GM04503 (cell line): ENCODE results near the gene ACP5.
"Not testable (repeated sequence)": the region's sequence is repeated elsewhere in the genome, so short reads cannot be mapped to it uniquely, and the experiment has no call there.

Experiments
- DNase-seq: peaks from one replicate; pipeline ENCODE4 v3.0.0-alpha.2; 2012; ENCODE audit warnings: low read depth

Gene ACP5

GRCh38 chr19:11577451-11578257 is at the start of gene ACP5:
TSS of gene ACP5 (minus strand) at chr19:11577645. CDS start at chr19:11577317, 328 bp downstream.
- DNase-seq = no peak

- no peak for DNase-seq
These were observed 48.8 kb upstream of the ACP5 start for GRCh38 chr19:11626252-11626651.

GRCh38 chr19:11624069-11624463 is 46.6 kb upstream of the ACP5 start:
- DNase-seq = peak; percentile 25

DNA sequence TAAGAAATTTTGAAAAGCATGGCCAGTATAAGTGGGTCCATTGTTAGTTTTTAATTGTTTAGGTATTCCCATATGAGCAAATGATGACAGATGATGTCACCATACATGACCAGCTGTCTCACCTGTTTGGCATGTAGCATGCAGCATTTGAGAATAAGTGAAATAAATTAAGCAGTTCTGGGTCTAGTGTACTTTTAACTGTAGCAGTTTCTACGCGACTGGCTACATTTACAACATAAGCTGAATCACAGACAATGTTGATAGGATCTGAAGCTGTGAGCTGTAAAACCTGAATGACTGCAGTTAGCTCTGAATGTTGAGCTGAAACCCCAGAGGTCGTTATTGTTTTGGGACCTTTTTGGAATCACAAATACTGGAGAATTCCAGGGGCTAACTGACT is 45.0 kb upstream of the ACP5 start:
- not testable (repeated sequence) for DNase-seq

- DNase-seq = no peak
These were observed 43.1 kb upstream of the ACP5 start for GRCh38 chr19:11620553-11620952.

GRCh38 chr19:11617180-11618062 is 40.0 kb upstream of the ACP5 start:
- DNase-seq = no peak

- DNase-seq = no peak
These were observed 35.5 kb upstream of the ACP5 start for GRCh38 chr19:11612816-11613511.

GRCh38 chr19:11611730-11612129 is 34.3 kb upstream of the ACP5 start:
- no peak for DNase-seq

DNA sequence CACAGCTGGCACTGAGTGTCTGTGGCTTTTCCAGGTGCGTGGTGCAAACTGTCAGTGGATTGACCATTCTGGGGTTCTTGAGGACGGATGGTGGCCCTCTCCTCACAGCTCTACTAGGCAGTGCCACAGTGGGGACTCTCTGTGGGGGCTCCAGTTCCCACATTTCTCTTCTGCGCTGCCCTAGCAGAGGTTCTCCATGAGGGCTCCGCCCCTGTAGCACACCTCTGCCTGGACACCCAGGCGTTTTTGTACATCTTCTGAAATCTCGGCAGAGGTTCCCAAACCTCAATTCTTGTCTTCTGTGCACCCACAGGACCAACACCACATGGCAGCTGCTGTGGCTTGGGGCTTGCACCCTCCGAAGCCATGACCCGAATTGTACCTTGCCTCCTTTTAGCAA is 29.0 kb upstream of the ACP5 start:
- no peak for DNase-seq

GRCh38 chr19:11599704-11600103 is 22.3 kb upstream of the ACP5 start:
- not testable (repeated sequence) for DNase-seq

DNA sequence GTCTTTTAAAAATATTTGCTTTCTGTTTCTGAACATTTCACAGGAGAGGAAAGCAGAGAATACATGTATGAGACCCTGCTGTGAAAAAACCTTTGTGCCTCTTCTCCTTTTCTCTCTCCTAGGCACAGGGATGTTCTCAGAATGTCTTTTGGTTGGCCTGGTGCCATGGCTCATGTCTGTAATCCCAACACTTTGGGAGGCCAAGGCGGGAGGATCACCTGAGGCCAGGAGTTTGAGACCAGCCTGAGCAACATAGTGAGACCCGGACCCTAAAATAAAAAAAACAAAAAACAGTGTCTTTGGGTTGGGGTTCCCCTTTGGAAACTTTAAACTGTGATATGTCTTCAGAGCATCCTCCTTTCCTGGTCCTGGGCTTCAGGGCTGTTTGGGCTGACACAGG is 21.3 kb upstream of the ACP5 start:
- no peak for DNase-seq

DNA sequence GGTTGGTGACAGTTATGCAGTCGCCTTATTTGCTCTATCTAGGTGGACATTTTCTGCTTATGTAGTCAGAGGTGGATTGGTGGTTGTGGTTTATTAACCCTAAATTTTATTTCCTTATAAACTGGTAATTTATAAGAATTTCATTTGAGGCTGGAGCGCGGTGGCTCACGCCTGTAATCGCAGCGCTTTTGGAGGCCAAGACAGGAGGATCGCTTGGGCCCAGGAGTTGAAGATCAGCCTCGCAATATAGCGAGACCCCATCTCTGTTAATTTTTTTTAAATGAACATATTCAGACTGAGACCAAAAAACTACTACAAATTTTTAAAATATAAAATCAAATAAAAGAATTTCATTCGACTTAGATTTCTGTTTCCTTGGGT is 20.6 kb upstream of the ACP5 start:
- DNase-seq = no peak

GRCh38 chr19:11597202-11598102 is 20.0 kb upstream of the ACP5 start, which contains the start of gene ZNF627:
TSS of gene ZNF627 (plus strand) at chr19:11597483. CDS start at chr19:11597628, 145 bp downstream.
- peak; percentile 89 for DNase-seq

GRCh38 chr19:11596156-11596555 is 18.7 kb upstream of the ACP5 start:
- no peak for DNase-seq

DNA sequence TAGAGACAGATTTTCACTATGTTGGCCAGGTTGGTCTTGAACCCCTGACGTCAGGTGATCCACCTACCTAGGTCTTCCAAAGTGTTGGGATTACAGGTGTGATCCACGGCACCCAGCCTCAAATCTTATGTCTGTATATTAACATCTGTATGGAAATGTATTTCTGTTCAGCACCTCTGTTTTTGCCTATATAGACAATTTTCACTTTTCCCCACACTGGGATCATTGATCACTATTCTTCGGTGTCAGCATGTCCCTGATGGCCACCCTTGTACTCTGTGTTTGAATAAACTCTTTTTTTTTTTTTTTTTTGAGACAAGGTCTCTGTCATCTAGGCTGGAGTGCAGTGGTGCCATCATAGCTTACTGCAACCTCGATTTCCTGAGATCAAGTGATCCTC is 16.6 kb upstream of the ACP5 start:
- DNase-seq = no peak

DNA sequence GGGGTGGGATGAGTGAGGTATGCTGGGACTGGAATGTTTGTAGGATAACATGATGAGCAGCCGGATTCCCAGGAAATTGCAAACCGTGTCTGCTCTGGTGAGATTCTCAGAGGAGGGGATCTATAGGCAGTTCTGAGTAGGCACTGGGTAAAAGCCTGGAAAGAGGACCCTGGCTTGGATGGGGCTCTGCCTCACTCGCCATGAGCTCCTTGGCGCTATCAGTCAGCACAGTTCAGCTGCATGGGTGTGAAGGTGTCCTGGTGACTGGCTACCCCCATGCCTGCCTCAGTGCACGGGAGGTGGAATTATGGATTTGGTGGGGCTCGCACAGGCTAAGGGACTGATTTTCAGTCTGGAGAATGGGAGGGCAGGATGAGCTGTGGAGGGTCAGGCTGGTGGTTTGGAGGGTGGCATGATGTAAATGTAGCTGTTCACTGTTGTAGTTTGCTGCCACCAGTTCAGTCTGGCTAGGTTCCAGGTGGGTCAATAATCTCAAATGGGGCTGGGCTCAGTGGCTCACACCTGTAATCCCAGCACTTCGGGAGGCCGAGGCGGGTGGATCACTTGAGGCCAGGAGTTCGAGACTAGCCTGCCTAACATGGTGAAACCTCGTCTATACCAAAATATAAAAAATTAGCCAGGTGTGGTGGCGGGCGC is 10.7 kb upstream of the ACP5 start:
- DNase-seq = no peak

GRCh38 chr19:11587302-11587974 is 10.0 kb upstream of the ACP5 start:
- no peak for DNase-seq

GRCh38 chr19:11586331-11586730 is 8.9 kb upstream of the ACP5 start:
- no peak for DNase-seq

GRCh38 chr19:11581740-11582139 is 4.3 kb upstream of the ACP5 start:
- DNase-seq = no peak

GRCh38 chr19:11580116-11580515 is 2.7 kb upstream of the ACP5 start:
- no peak for DNase-seq
